ENCODE results near the gene EYS.

Gene EYS

GRCh38 chr6:65707126-65707826, at the start of gene EYS:
EYS (minus strand) TSS chr6:65707226; CDS start chr6:65495410, 211,816 bp downstream.
- TF ChIP-seq CTCF (conservative IDR thresholded peaks at IDR 0.05; ENCODE audit: control insufficient read depth, insufficient read depth, low read depth, low read length), result no peak
- no peak for DNase-seq (ENCODE audit: low read depth)
- no peak within 1 kb of the TSS for H3K4me3 ChIP-seq (ENCODE audit: control insufficient read depth, low read depth, low read length)

- DNase-seq (ENCODE audit: low read depth), result no peak
- TF ChIP-seq CTCF (conservative IDR thresholded peaks at IDR 0.05; ENCODE audit: control insufficient read depth, insufficient read depth, low read depth, low read length), result no peak
- H3K4me3 ChIP-seq (ENCODE audit: control insufficient read depth, low read depth, low read length), result no peak overlapping the region
These were observed 39.3 kb upstream of the EYS start for GRCh38 chr6:65746302-65746701.

- no peak for TF ChIP-seq CTCF (conservative IDR thresholded peaks at IDR 0.05; ENCODE audit: control insufficient read depth, insufficient read depth, low read depth, low read length)
- H3K4me3 ChIP-seq (ENCODE audit: control insufficient read depth, low read depth, low read length), result no peak overlapping the region
- no peak for DNase-seq (ENCODE audit: low read depth)
These were observed 38.6 kb upstream of the EYS start for GRCh38 chr6:65745614-65746013.

GRCh38 chr6:65728879-65729479, 22.0 kb upstream of the EYS start:
- no peak for DNase-seq (ENCODE audit: low read depth)
- no peak overlapping the region for H3K4me3 ChIP-seq (ENCODE audit: control insufficient read depth, low read depth, low read length)
- TF ChIP-seq CTCF (conservative IDR thresholded peaks at IDR 0.05; ENCODE audit: control insufficient read depth, insufficient read depth, low read depth, low read length), result no peak

- H3K4me3 ChIP-seq (ENCODE audit: control insufficient read depth, low read depth, low read length), result no peak overlapping the region
- no peak for DNase-seq (ENCODE audit: low read depth)
- no peak for TF ChIP-seq CTCF (conservative IDR thresholded peaks at IDR 0.05; ENCODE audit: control insufficient read depth, insufficient read depth, low read depth, low read length)
These were observed 12.1 kb upstream of the EYS start for GRCh38 chr6:65719101-65719500.

- DNase-seq (ENCODE audit: low read depth), result no peak
- TF ChIP-seq CTCF (conservative IDR thresholded peaks at IDR 0.05; ENCODE audit: control insufficient read depth, insufficient read depth, low read depth, low read length), result no peak
- no peak overlapping the region for H3K4me3 ChIP-seq (ENCODE audit: control insufficient read depth, low read depth, low read length)
These were observed 4.5 kb upstream of the EYS start for GRCh38 chr6:65711531-65711930.

Data from fibroblast of mammary gland (primary cell).